GM18507 (cell line): ENCODE data around the gene ITGAE.
A peak's percentile ranks its signal among the peaks of the same experiment; 100 is the strongest.
"Not testable (repeated sequence)": the region's sequence is repeated elsewhere in the genome, so short reads cannot be mapped to it uniquely, and the experiment has no call there.

Source experiments
- DNase-seq: peaks from one replicate; pipeline ENCODE4 v3.0.0; 2011; ENCODE audit warnings: low read depth; ENCODE audit not compliant: insufficient read length; ENCODE audit errors: extremely low spot score
- FAIRE-seq: peaks from 2 replicates; lab custom pipeline; 2011; peaks lifted over from hg19 to GRCh38; lab: Jason Lieb, UNC

Gene ITGAE

GRCh38 chr17:3798273-3799180 lies 2.5 kb downstream of the ITGAE start:
- DNase-seq (no peak), FAIRE-seq (peak; percentile 70)

DNA sequence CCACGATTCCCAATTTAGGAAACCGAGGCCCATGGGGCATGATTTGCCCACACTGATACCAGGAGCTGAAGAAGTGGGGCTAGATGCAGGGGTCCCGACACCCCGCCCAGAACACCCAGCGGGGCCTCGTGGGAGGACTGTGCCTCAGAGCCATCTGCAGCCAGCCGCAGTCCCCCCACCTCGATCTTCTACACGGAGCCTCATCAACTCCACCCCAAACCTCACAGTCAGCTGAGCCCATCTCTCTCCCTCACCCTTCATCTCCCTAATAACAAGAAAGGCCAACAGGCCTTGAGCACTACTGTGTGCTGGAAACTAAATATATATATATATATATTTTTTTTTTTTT lies 4.2 kb downstream of the ITGAE start:
- no peak for FAIRE-seq

DNA sequence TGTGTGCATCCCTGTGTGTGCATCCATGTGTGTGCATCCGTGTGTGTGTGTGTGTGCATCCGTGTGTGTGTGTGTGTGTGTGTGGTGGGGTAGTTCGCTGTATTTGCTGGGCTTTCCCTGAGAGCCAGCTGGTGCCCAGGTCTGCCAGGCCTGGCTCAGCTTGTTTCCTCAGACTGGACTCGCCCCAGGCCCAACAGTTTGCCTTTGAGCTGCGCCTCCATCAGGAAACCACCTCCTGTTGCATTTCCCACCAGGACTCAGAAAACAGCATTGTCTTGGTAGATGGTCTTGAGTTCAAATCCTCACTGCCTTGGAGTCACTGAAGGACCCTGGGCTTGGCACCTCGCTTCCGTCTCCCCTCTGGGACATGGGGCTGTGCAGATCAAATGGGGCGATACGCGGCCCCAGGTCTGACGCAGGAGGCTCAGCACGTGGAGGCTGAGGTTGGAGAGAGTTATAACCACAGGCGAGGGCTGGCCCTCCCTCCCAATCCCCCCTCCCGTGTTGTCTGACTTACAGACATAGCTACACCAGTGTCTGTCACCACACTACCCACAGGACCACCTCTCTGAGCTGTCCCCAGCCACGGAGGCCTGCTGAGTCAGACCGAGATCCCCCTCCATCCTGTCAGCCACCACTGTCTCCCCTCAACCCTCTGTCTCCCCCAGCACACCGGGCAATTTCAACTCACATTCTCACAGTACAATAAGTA lies 4.7 kb downstream of the ITGAE start:
- peak; percentile 90 for FAIRE-seq
- DNase-seq: peak; percentile 82

More for the DNA sequence above, 4.2 kb downstream of the ITGAE start:
- DNase-seq: peak; percentile 56

DNA sequence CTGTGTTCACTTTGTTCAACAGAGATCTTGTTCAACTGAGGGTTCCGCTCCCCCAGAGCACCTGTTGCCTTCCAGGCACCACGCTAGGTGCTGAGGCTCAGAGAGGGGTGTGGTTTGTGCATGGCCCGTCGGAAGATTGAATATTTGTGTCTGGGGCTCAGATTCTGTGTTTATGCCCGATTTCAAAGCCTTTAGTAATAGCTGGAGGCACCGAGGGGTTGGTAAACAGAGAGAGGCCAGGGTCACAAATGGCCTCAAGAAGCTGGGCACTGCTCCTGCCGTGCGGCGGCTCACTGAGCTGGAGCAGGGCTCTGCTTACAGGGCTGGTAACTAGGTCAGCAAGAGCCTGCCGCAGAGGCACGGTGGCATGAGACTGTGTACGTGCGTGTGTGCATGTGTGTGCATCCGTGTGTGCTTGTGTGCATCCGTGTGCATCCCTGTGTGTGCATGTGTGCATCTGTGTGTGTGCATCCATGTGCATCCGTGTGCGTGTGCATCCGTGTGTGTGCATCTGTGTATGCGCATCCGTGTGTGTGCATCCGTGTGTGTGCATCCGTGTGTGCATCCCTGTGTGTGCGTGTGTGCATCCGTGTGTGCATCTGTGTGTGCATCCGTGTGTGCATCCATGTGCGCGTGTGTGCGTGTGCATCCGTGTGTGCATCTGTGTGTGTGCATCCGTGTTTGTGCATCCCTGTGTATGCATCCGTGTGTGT lies 5.4 kb downstream of the ITGAE start:
- FAIRE-seq (peak; percentile 5), DNase-seq (no peak)

GRCh38 chr17:3794557-3795389 lies 6.2 kb downstream of the ITGAE start:
- FAIRE-seq: no peak
- DNase-seq: no peak

GRCh38 chr17:3794152-3794551 lies 6.8 kb downstream of the ITGAE start:
- not testable (repeated sequence) for DNase-seq, FAIRE-seq

GRCh38 chr17:3793258-3793657 lies 7.7 kb downstream of the ITGAE start:
- not testable (repeated sequence) for FAIRE-seq, DNase-seq

DNA sequence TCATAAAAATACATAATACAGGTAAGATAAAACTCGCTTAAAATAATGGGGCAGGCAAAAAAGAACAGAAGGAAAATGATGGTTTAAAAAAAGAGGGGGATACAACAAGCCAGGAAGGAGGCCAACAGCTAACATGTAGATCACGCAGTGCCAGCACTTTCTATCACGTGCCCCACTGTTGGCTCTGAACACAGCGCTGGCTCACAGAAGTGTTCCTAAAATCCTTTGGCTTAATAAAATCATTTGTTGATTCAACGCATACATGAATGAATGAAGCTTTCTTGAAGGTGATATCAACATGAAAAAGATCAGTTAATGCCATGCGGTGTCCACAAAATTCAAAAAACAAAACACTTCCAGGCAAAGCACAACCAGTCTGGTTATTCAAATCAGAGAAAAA lies 8.5 kb downstream of the ITGAE start:
- FAIRE-seq: no peak

GRCh38 chr17:3788200-3788599 lies 12.8 kb downstream of the ITGAE start:
- DNase-seq: no peak
- peak; percentile 15 for FAIRE-seq

More for the DNA sequence above, 8.5 kb downstream of the ITGAE start:
- DNase-seq: no peak

DNA sequence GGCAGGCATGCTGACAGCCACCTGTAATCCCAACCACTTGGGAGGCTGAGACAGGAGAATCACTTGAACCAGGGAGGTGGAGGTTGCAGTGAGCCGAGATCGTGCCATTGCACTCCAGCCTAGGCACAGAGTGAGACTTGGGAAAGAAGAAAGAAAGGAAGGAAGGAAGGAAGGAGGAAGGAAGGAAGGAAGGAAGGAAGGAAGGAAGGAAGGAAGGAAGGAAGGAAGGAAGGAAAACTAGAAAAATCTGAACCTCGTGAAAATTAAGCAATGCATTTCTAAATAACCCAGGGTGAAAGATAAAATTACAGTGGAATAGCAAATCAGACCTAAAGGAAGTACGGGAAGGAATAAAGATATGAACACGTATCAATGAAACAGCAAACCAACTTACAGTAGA lies 15.7 kb downstream of the ITGAE start:
- not testable (repeated sequence) for DNase-seq, FAIRE-seq

DNA sequence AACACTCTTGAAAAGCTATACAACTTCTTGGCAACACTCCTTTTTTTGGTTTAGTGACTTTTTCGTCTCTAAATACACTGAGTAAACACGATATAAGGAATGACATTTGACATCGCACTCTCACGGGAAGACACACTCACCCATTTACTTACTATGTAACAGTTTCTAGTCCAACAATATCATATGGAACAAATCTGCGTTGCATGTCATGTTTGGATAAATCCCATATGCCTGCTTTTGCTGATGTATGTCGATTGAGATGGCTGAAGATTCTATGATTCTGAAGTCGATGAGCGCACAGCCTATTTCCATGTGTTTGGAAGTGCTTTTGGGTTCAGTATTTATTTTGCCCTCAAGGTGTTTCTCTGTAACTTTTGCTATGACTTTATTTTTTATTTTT lies 18.2 kb downstream of the ITGAE start:
- DNase-seq: no peak
- FAIRE-seq: no peak

DNA sequence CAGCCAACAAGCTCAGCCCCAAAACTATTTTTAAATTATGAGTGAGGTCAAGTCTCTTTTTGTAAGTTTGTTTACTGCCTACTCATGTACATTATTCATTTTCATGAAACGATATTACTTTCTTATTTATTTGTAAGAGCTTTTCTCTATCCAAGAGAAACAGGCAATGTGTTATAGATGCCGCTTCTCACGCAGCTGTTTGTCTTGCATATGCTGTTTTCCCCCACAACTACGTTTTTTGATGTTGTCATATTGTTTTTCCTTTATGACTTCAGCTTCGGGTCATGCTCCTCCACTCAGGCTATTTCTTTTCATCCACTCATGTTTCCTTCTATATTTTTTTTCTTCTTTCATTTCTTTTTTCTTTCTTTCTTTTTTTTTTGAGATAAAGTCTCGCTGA lies 20.0 kb downstream of the ITGAE start:
- DNase-seq: no peak
- no peak for FAIRE-seq

- DNase-seq (no peak), FAIRE-seq (no peak)
Observed at GRCh38 chr17:3777366-3778120, 23.4 kb downstream of the ITGAE start.

- no peak for DNase-seq
- FAIRE-seq: no peak
Observed at GRCh38 chr17:3773966-3774365, 27.0 kb downstream of the ITGAE start.

GRCh38 chr17:3773511-3773910 lies 27.5 kb downstream of the ITGAE start:
- DNase-seq (no peak), FAIRE-seq (no peak)

GRCh38 chr17:3772764-3773163 lies 28.2 kb downstream of the ITGAE start:
- FAIRE-seq (no peak), DNase-seq (no peak)

- FAIRE-seq (no peak), DNase-seq (no peak)
Observed at GRCh38 chr17:3771140-3771539, 29.8 kb downstream of the ITGAE start.

DNA sequence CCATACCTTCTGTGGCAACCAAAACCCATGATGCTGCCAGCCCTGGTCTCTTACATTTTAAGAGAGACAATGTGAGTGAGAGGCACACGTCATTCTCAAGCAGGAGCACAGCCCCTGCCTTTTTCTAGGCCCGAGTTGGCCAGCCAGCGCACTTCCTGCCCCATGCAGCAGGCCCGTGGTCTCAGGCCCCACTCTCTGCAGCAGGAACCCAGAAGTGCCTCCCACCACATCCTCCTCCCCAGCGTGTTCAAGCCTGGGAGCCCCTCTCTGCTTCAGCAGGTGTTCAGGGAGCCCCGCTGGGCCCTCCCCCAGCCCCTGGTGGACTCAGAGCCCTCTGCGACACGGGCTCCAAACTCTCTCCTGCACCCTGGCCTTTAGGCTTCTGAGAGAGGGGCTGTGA lies 30.5 kb downstream of the ITGAE start:
- FAIRE-seq (peak; percentile 50), DNase-seq (no peak)

DNA sequence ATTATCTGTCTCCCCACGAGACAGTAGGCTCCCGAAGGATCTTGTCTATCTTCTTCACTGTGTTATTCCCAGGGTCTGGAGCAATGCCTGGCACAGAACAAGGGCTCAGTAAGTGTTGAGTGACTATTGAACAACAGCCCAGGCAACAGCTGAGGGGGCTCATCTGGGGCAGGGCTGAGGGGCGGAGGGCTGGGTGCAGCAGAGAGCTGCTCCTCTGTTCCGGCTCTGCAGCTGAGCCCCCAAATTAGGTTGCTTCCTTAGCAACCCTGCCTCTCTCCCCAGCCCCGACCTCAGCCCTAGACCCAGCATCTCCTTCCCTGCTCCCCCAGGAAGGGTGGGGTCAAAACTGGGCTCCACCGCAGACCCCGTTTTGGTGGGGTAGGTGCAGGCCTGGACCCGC lies 32.2 kb downstream of the ITGAE start:
- DNase-seq: no peak
- FAIRE-seq: no peak
